HK-2 (cell line): ENCODE results near the gene FXYD4.
"Not testable (repeated sequence)": the region's sequence is repeated elsewhere in the genome, so short reads cannot be mapped to it uniquely, and the experiment has no call there.

Experiments
- DNase-seq: peaks from one replicate; pipeline ENCODE4 v3.0.0-alpha.2; 2018; ENCODE audit not compliant: unreplicated experiment

Gene FXYD4

DNA sequence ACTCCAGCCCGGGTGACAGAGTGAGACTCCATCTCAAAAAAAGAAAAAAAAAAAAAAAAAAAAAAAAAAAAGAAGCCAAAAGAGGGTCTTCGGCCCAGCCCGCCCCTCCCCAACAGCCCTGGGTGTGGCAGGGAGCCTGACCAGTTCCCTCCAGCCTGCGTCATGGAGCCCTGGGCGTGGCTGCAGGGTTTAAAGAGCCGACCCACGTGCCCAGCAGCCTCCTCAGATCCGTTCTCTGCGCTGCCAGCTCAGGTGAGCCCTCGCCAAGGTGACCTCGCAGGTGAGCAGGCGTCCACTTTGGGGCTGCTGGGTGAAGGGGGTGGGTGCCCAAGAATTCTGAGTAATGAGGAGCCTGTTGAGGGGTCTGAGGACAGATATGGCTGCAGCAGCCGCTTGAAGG is at the start of gene FXYD4:
Gene FXYD4 (plus strand): TSS at position 219 of the 400 bp plus-strand sequence. CDS start 2,111 bp downstream, outside the sequence.
- no peak for DNase-seq

GRCh38 chr10:43322331-43322730 is 49.1 kb upstream of the FXYD4 start:
- no peak for DNase-seq

GRCh38 chr10:43322769-43323168 is 48.7 kb upstream of the FXYD4 start:
- no peak for DNase-seq

- DNase-seq, result no peak
Measured at GRCh38 chr10:43323245-43323644, 48.2 kb upstream of the FXYD4 start.

DNA sequence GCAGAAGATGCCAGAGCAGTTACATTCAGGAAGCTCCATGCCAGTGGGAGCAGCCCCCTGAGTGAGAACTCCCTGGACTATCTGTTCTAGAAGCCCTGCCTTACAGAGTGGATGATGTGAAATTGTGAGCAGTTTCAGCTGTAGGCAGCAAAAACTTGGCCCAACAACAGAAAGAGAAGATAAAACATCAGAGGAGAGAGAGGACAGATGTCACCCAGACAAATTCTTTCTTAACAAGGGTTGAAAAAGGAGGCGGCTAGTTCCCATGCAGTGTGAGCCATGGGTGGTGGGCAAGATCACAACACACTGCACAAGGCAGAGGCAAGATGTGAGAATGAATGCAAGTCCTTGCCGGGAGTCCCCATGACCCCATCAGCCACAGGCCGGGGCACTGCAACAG is 46.6 kb upstream of the FXYD4 start:
- DNase-seq, result no peak

- no peak for DNase-seq
Measured at GRCh38 chr10:43327171-43327570, 44.3 kb upstream of the FXYD4 start.

DNA sequence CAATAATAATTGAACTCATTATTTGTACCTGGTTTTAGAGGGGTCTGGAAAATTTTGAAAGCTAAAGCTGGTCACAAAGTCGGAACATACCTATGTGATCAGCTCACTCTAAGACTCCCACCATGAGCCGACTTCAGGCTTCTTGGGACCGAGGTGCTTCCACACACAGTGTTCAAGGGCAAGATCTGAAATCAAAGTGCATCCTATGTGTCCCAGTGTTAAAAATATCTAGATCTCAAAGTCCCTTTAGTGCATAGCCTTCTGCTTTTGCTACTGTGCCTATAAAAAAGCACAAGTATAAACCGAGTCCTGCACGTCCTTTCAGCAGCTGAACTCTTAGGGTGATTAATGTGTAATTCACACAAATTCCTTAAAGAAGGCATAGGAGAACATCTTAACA is 43.5 kb upstream of the FXYD4 start:
- no peak for DNase-seq

GRCh38 chr10:43328810-43329209 is 42.6 kb upstream of the FXYD4 start:
- peak; percentile 78 for DNase-seq

DNA sequence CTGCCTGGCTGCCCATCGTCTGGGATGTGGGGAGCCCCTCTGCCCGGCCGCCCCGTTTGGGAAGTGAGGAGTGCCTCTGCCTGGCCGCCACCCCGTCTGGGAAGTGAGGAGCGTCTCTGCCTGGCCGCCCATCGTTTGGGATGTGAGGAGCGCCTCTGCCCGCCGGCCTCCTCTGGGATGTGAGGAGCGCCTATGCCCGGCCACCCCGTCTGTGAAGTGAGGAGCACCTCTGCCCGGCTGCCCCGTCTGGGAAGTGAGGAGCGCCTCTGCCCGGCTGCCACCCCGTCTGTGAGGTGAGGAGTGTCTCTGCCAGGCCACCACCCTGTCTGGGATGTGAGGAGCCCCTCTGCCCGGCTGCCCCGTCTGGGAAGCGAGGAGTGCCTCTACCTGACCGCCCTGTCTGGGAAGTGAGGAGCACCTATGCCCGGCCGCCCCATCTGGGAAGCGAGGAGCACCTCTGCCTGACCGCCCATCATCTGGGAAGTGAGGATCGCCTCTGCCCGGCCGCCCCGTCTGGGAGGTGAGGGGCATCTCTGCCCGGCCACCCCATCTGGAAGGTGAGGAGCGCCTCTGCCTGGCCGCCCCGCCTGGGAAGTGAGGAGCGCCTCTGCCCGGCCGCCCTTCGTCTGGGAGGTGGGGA is 42.1 kb upstream of the FXYD4 start:
- not testable (repeated sequence) for DNase-seq

DNA sequence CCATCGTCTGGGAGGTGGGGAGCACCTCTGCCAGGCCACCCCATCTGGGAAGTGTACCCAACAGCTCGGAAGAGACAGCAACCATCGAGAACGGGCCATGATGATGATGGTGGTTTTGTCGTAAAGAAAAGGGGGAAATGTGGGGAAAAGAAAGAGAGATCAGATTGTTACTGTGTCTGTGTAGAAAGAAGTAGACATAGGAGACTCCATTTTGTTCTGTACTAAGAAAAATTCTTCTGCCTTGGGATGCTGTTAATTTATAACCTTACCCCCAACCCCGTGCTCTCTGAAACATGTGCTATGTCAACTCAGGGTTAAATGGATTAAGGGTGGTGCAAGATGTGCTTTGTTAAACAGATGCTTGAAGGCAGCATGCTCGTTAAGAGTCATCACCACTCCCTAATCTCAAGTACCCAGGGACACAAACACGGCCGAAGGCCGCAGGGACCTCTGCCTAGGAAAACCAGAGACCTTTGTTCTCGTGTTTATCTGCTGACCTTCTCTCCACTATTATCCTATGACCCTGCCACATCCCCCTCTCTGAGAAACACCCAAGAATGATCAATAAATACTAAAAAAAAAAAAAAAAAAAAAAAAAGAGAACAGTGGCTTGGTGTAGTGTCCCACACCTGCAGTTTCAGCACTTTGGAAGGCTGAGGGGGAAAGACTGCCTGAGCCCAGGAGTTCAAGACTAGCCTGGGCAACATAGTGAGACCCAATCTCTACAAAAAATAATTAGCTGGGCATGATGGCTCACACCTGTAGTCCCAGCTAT is 41.2 kb upstream of the FXYD4 start:
- DNase-seq, result not testable (repeated sequence)

GRCh38 chr10:43330824-43331127 is 40.7 kb upstream of the FXYD4 start:
- not testable (repeated sequence) for DNase-seq

GRCh38 chr10:43333653-43334052 is 37.8 kb upstream of the FXYD4 start:
- no peak for DNase-seq

GRCh38 chr10:43336061-43336460 is 35.4 kb upstream of the FXYD4 start:
- DNase-seq, result no peak

- peak; percentile 79 for DNase-seq
Measured at GRCh38 chr10:43336641-43337318, 34.7 kb upstream of the FXYD4 start.

GRCh38 chr10:43337536-43337935 is 33.9 kb upstream of the FXYD4 start:
- not testable (repeated sequence) for DNase-seq

- DNase-seq, result no peak
Measured at GRCh38 chr10:43338117-43338516, 33.3 kb upstream of the FXYD4 start.

DNA sequence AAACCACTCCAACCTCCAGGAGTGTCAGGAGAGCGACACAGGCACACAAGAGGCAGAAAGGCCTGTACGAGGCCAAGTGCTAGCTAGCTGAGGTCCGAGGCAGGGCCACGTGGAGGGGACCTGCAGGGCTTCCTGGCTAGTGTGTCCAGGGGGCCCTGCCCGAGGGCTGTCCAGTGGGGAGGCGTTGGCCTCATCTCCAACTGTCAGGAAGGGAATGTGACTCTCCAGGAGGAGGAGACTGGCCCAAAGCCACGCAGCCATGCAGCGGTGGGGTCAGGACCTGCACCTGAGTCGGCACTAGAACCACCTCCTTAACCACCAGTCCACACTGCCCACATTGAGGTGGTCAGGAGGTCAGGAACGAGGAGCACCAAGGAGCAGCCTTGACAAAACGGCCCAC is 32.3 kb upstream of the FXYD4 start:
- DNase-seq, result no peak

DNA sequence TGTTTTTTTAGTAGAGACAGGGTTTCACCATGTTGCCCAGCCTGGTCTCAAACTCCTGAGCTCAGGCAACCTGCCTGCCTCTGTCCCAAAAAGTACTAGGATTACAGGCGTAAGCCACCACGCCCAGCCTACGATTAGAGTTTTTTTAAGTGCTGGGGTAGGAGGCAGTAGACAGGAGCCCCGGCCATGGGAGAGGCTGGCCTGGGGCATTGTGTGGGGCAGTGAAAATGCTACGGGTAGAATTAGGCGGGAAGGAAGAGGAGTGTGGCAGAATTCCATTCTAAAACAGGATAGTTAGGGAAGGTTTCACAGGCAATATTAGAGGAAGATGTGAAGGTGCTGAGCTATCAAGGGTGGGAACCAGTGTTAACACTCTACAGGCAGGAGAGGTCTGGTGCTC is 31.3 kb upstream of the FXYD4 start:
- no peak for DNase-seq

GRCh38 chr10:43340619-43341018 is 30.8 kb upstream of the FXYD4 start:
- DNase-seq, result peak; percentile 76

DNA sequence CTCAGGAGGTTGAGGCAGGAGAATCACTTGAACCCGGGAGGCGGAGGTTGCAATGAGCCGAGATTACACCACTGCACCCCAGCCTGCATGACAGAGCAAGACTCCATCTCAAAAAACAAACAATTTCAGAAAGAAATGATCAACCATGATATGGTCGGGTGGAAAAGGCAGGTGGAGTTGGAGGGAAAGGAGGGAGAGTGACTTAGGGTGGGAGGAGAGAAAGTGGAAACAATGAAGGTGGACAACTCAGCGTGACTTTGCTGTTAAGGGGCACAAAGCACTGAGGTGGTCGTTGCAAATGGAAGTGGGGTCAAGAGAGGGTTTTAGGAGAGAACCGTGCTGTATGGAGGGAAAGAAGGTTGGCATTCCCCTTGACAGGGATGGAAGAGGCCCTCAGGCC is 30.0 kb upstream of the FXYD4 start:
- no peak for DNase-seq

- no peak for DNase-seq
Measured at GRCh38 chr10:43342279-43343125, 28.9 kb upstream of the FXYD4 start.

- DNase-seq, result no peak
Measured at GRCh38 chr10:43343126-43343525, 28.3 kb upstream of the FXYD4 start.
